H1 (cell line): ENCODE data around the gene AGAP1. TPM values are rescaled to one million over a fixed set of nuclear protein-coding genes. Genes with fewer than 3 reads are reported as not detected.

Experiments used
- CTCF ChIA-PET: fragments of 300-600 bp; sonication (Branson Sonifier 250); formaldehyde crosslinking; loops from one replicate; lab custom pipeline; 2021; ENCODE audit not compliant: partially characterized antibody; lab: Charles Lee
- POLR2A ChIA-PET: fragments of 300-600 bp; sonication (Branson Sonifier 250); formaldehyde crosslinking; loops from one replicate; lab custom pipeline; 2021; ENCODE audit warnings: inconsistent platforms; ENCODE audit not compliant: partially characterized antibody; lab: Charles Lee
- DNase-seq, 2 experiments: peaks; one replicate each; pipeline versions ENCODE4 v3.0.0 to v3.0.0-alpha.2; 2010 to 2022; ENCODE audit warnings: low spot score in 2 of 2, low read depth in 1 of 2, mixed read lengths in 1 of 2
- FAIRE-seq: peaks from 2 replicates; lab custom pipeline; 2011; peaks lifted over from hg19 to GRCh38; lab: Jason Lieb, UNC
- H2AFZ ChIP-seq: 2 replicates; pipeline ENCODE4 v1.8.1; 2012; ENCODE audit warnings: low read length, inconsistent platforms
- H2AK5ac ChIP-seq: 2 replicates; pipeline ENCODE4 v1.6.1; 2013; ENCODE audit warnings: low read depth, low read length
- H2BK120ac ChIP-seq: replicated peaks from 2 replicates; pipeline ENCODE3; 2013; ENCODE audit warnings: low read depth, low read length, inconsistent platforms
- H2BK12ac ChIP-seq: 2 replicates; pipeline ENCODE4 v1.6.1; 2013; ENCODE audit warnings: low read depth, low read length
- H2BK15ac ChIP-seq: 2 replicates; pipeline ENCODE4 v1.6.1; 2013; ENCODE audit warnings: low read length
- H2BK20ac ChIP-seq: 2 replicates; pipeline ENCODE4 v1.6.1; 2013; ENCODE audit warnings: low read length
- H2BK5ac ChIP-seq: 2 replicates; pipeline ENCODE4 v1.6.1; 2013; ENCODE audit warnings: low read depth, low read length
- H3K14ac ChIP-seq: 2 replicates; pipeline ENCODE4 v1.6.1; 2013; ENCODE audit warnings: inconsistent platforms; ENCODE audit not compliant: insufficient read length
- H3K18ac ChIP-seq: 2 replicates; pipeline ENCODE4 v1.6.1; 2013; ENCODE audit warnings: low read length; ENCODE audit errors: extremely low read depth
- H3K23ac ChIP-seq: 2 replicates; pipeline ENCODE4 v1.6.1; 2013; ENCODE audit warnings: inconsistent platforms; ENCODE audit not compliant: insufficient read length
- H3K23me2 ChIP-seq: 2 replicates; pipeline ENCODE4 v1.6.1; 2013; ENCODE audit warnings: low read depth, low read length
- H3K27ac ChIP-seq: 2 replicates; pipeline ENCODE4 v1.6.1; 2011; ENCODE audit warnings: low read depth, low read length, inconsistent platforms
- H3K27me3 ChIP-seq, 4 experiments: replicated peaks in 1 of 4; 1 replicate in 1 of 4; 2 replicates in 3 of 4; pipeline versions ENCODE4 v1.6.1 to v1.8.1; 2011 to 2013; ENCODE audit warnings: low read length in 3 of 4, mild to moderate bottlenecking in 3 of 4, inconsistent platforms in 2 of 4, mixed read lengths in 2 of 4, moderate library complexity in 1 of 4; ENCODE audit not compliant: control insufficient read depth in 3 of 4, insufficient read depth in 3 of 4; ENCODE audit errors: extremely low read depth in 1 of 4
- H3K36me3 ChIP-seq, 4 experiments: 2 replicates each; pipeline versions ENCODE4 v1.6.1 to v1.8.1; 2011 to 2013; ENCODE audit warnings: mild to moderate bottlenecking in 4 of 4, low read length in 3 of 4, moderate library complexity in 2 of 4, control low read depth in 1 of 4, inconsistent platforms in 1 of 4; ENCODE audit not compliant: insufficient read depth in 4 of 4, control insufficient read depth in 2 of 4
- H3K4ac ChIP-seq: replicated peaks from 2 replicates; pipeline ENCODE3; 2013; ENCODE audit warnings: low read length, low read depth, mixed read lengths, inconsistent platforms; ENCODE audit not compliant: insufficient read length
- H3K4me1 ChIP-seq, 4 experiments: replicated peaks in 1 of 4; 1 replicate in 1 of 4; 2 replicates in 3 of 4; pipeline versions ENCODE4 v1.6.1 to v1.8.1; 2011 to 2013; ENCODE audit warnings: low read length in 3 of 4, inconsistent platforms in 2 of 4, mixed read lengths in 1 of 4; ENCODE audit not compliant: insufficient read depth in 4 of 4, control insufficient read depth in 3 of 4
- H3K4me2 ChIP-seq, 2 experiments: 2 replicates each; pipeline versions ENCODE4 v1.6.1 to v1.8.1; 2011 to 2013; ENCODE audit warnings: low read depth in 2 of 2, low read length in 2 of 2, control low read depth in 1 of 2, inconsistent platforms in 1 of 2, mild to moderate bottlenecking in 1 of 2; ENCODE audit not compliant: insufficient read depth in 1 of 2
- H3K4me3 ChIP-seq, 4 experiments: fragments of 200-600, 300-600 bp in 1 of 4; sonication (generic), shearing (Covaris generic), sonication (Bioruptor Twin) in 1 of 4; 2 replicates each; pipeline versions ENCODE4 v1.5.1 to v1.8.1; 2011 to 2016; ENCODE audit warnings: low read length in 4 of 4, low read depth in 3 of 4, control low read depth in 2 of 4, inconsistent platforms in 2 of 4, mild to moderate bottlenecking in 2 of 4, mixed read lengths in 1 of 4, moderate library complexity in 1 of 4; ENCODE audit not compliant: insufficient read depth in 2 of 4; ENCODE audit errors: extremely low read depth in 1 of 4
- H3K56ac ChIP-seq: replicated peaks from 2 replicates; pipeline ENCODE3; 2013; ENCODE audit warnings: low read depth, mild to moderate bottlenecking, mixed read lengths, low read length, inconsistent platforms; ENCODE audit not compliant: insufficient read length
- H3K79me1 ChIP-seq: 2 replicates; pipeline ENCODE4 v1.6.1; 2013; ENCODE audit warnings: low read depth, low read length, control low read depth
- H3K79me2 ChIP-seq, 2 experiments: 2 replicates each; pipeline versions ENCODE4 v1.6.1 to v1.8.1; 2012 to 2013; ENCODE audit warnings: low read length in 2 of 2, mild to moderate bottlenecking in 2 of 2, inconsistent platforms in 1 of 2; ENCODE audit not compliant: insufficient read depth in 2 of 2, control insufficient read depth in 1 of 2
- H3K9ac ChIP-seq, 4 experiments: replicated peaks in 1 of 4; 1 replicate in 1 of 4; 2 replicates in 3 of 4; pipeline versions ENCODE4 v1.6.1 to v1.8.1; 2011 to 2013; ENCODE audit warnings: low read depth in 3 of 4, low read length in 3 of 4, control low read depth in 2 of 4, mild to moderate bottlenecking in 2 of 4, moderate library complexity in 2 of 4, inconsistent platforms in 1 of 4; ENCODE audit errors: extremely low read depth in 1 of 4
- H3K9me3 ChIP-seq, 2 experiments: 2 replicates each; pipeline versions ENCODE4 v1.6.1 to v1.8.1; 2012 to 2013; ENCODE audit warnings: mild to moderate bottlenecking in 2 of 2, moderate library complexity in 2 of 2, control low read depth in 1 of 2, inconsistent platforms in 1 of 2, low read depth in 1 of 2, low read length in 1 of 2, mixed read lengths in 1 of 2; ENCODE audit not compliant: insufficient read depth in 2 of 2
- H4K20me1 ChIP-seq, 2 experiments: replicated peaks in 1 of 2; 2 replicates each; pipeline versions ENCODE3 to v1.8.1; 2011 to 2013; ENCODE audit warnings: inconsistent platforms in 2 of 2, low read length in 2 of 2, mild to moderate bottlenecking in 1 of 2; ENCODE audit not compliant: insufficient read depth in 2 of 2, control insufficient read depth in 1 of 2
- H4K5ac ChIP-seq: 2 replicates; pipeline ENCODE4 v1.6.1; 2013; ENCODE audit warnings: low read length, low read depth, mixed read lengths, inconsistent platforms; ENCODE audit not compliant: insufficient read length
- H4K8ac ChIP-seq: 2 replicates; pipeline ENCODE4 v1.8.0; 2013; ENCODE audit warnings: mild to moderate bottlenecking, moderate library complexity, low read length, inconsistent platforms; ENCODE audit not compliant: insufficient read depth; ENCODE audit errors: extremely low read depth
- H4K91ac ChIP-seq: replicated peaks from 2 replicates; pipeline ENCODE3; 2013; ENCODE audit warnings: low read length, mixed read lengths, inconsistent platforms; ENCODE audit not compliant: insufficient read length
- CHD1 ChIP-seq: IDR thresholded peaks from 2 replicates; pipeline ENCODE4 v1.6.1; 2012; ENCODE audit warnings: low read depth, low read length, improper control_type of control experiment
- CTBP2 ChIP-seq: IDR thresholded peaks from 2 replicates; pipeline ENCODE4 v1.7.0; 2011; ENCODE audit warnings: borderline replicate concordance, mild to moderate bottlenecking, moderate library complexity, mixed read lengths, low read length; ENCODE audit not compliant: insufficient read depth, insufficient read length
- ZNF274 ChIP-seq: IDR thresholded peaks from 2 replicates; pipeline ENCODE4 v1.7.0; 2012; ENCODE audit warnings: low read length, borderline replicate concordance; ENCODE audit errors: extremely low read depth
- WGBS, 2 experiments: shearing (Covaris generic) in 1 of 2; methylation state at CpG; one replicate each; pipeline versions ENCODE4 v1.1.6 to v1.1.7; 2013 to 2015; ENCODE audit warnings: low lambda C conversion rate in 2 of 2, mixed read lengths in 2 of 2, inconsistent platforms in 1 of 2, low coverage in 1 of 2, missing lambda C conversion rate in 1 of 2; ENCODE audit not compliant: insufficient replicate concordance in 2 of 2, insufficient coverage in 1 of 2, insufficient read length in 1 of 2; ENCODE audit errors: extremely low coverage in 1 of 2, missing lambda C conversion rate in 1 of 2; 5-methylcytosine and 5-hydroxymethylcytosine counted together
- polyA plus RNA-seq, 7 experiments: library from polyadenylated mRNA; depleted of rRNA in 3 of 7; stranded (reverse) in 5 of 7; unstranded in 2 of 7; fragments of >200 nt in 5 of 7; fragments of 200-250 nt in 2 of 7; gene quantifications; 1 replicate in 5 of 7; 2 replicates in 1 of 7; 4 replicates in 1 of 7; pipeline versions ENCODE4 v1.2.1 to v1.2.3, GENCODE V29; 2011 to 2013; ENCODE audit warnings: missing spikeins in 2 of 7, mixed read lengths in 2 of 7
- total RNA-seq: library from RNA; stranded (reverse); fragmentation: NEBNext Ultra II Directional; extraction: Animal tissue kit (Norgen Biotek cat#: 25700); gene quantifications from 2 replicates; pipeline ENCODE4 v1.2.1, GENCODE V29; 2021

The AGAP1 gene
- total and polyA plus RNA-seq, 2 of the 8 experiments (the other 6 are each of a cell fraction or from before 2014, with no cell fraction given): 18.1 to 39.4 TPM

- DNase-seq (no peak), FAIRE-seq (no peak)
- Histone ChIP-seq H3K4ac (no peak overlapping the region), H3K18ac (no peak overlapping the region), H2AFZ (no peak overlapping the region), H3K23ac (no peak overlapping the region), H3K79me1 (peaks cover 8% of the 10 kb centered on the region), H3K9ac (no peak overlapping the region), H3K4me2 (no peak overlapping the region), H2BK12ac (no peak overlapping the region), H3K27me3 (no peaks in the 10 kb centered on the region), H4K91ac (no peak overlapping the region), H4K5ac (no peak overlapping the region), H3K23me2 (no peaks in the 10 kb centered on the region), H3K36me3 (no peaks in the 10 kb centered on the region), H3K79me2 (peaks cover 0 to 44% of the 10 kb centered on the region in 2 experiments; a peak in 3 of 4 replicates), H3K4me3 (no peak overlapping the region), H2BK120ac (no peak overlapping the region), H2BK20ac (no peak overlapping the region), H4K20me1 (peaks cover 0 to 5% of the 10 kb centered on the region in 2 experiments), H2BK15ac (no peak overlapping the region), H3K56ac (no peak overlapping the region), H3K14ac (no peak overlapping the region), H3K4me1 (peaks cover 0 to 9% (median 7%) of the 10 kb centered on the region in 4 experiments; a peak in 5 of 7 replicates), H4K8ac (no peak overlapping the region), H2AK5ac (no peak overlapping the region), H3K9me3 (no peaks in the 10 kb centered on the region), H3K27ac (no peak overlapping the region), H2BK5ac (no peak overlapping the region)
- CTCF ChIA-PET: interaction anchor here (1.1 kb wide), 1 partner anchor 178 kb away, joined by 3 read pairs; no protein-coding TSS in a partner anchor
- 90% methylated on average over 12 of the region's 12 CpGs; no CpG with 5 or more reads in 1 of the 2 experiments for WGBS, 2 experiments
- POLR2A ChIA-PET: no interaction called here
- no peak for TF ChIP-seq ZNF274
- TF ChIP-seq CTBP2: no peak
- no peak for TF ChIP-seq CHD1
These were observed 142.7 kb downstream of the AGAP1 start for GRCh38 chr2:235636546-235636945.
